ENCODE results near the gene ADAMTS16.

- no peak for TF ChIP-seq FOXM1 (IDR thresholded peaks at IDR 0.05; ENCODE audit: borderline replicate concordance)
- TF ChIP-seq ZNF384 (IDR thresholded peaks at IDR 0.05): no peak
Observed at GRCh38 chr5:5239191-5239590, 99.1 kb downstream of the ADAMTS16 start.
